A549 (cell line): Measurements from ENCODE around the gene ADGRD1. TPM values are rescaled to one million over a fixed set of nuclear protein-coding genes. Genes with fewer than 3 reads are reported as not detected.
A peak's percentile ranks its signal among the peaks of the same experiment; 100 is the strongest.

Experiments used
- ATAC-seq, 2 experiments: fragments of 200-7000 bp in 1 of 2; fragments of >200 bp in 1 of 2; cut with Nextera tagmentation in 1 of 2; cut with Tn5 transposase in 1 of 2; 3 replicates each; pipeline versions ENCODE4 v1.8.0 to v1.9.1; 2018 to 2020; ENCODE audit warnings: mild to moderate bottlenecking in 1 of 2, moderate library complexity in 1 of 2
- CTCF ChIA-PET: fragments of 300-600 bp; sonication (Branson Sonifier 250); formaldehyde crosslinking; extraction: SDS; loops from one replicate; lab custom pipeline; 2021; ENCODE audit warnings: antibody characterized with exemption, inconsistent platforms; lab: Yijun Ruan, JAX
- POLR2A ChIA-PET: fragments of 350-600 bp; formaldehyde crosslinking; extraction: SDS; loops from one replicate; lab custom pipeline; 2021; ENCODE audit warnings: antibody characterized with exemption, inconsistent platforms; lab: Yijun Ruan, JAX
- DNase-seq, 2 experiments: peaks; one replicate each; pipeline versions ENCODE4 v3.0.0 to v3.0.0-alpha.2; 2011 to 2016; ENCODE audit warnings: low read depth in 1 of 2, low spot score in 1 of 2
- FAIRE-seq: peaks from 2 replicates; lab custom pipeline; 2011; peaks lifted over from hg19 to GRCh38; lab: Jason Lieb, UNC
- H3K27ac ChIP-seq, 2 experiments: fragments of >200 bp; sonication (Bioruptor Twin); formaldehyde crosslinking; 3 replicates each; pipeline ENCODE4 v1.5.1; 2016 to 2017
- H3K4me1 ChIP-seq: fragments of >200 bp; sonication (Bioruptor Twin); formaldehyde crosslinking; 3 replicates; pipeline ENCODE4 v1.6.1; 2016
- H3K4me2 ChIP-seq: fragments of >200 bp; sonication (Bioruptor Twin); formaldehyde crosslinking; 3 replicates; pipeline ENCODE4 v1.6.1; 2016
- H3K4me3 ChIP-seq: fragments of >200 bp; sonication (Bioruptor Twin); formaldehyde crosslinking; 3 replicates; pipeline ENCODE4 v1.5.1; 2016
- H3K9me3 ChIP-seq: fragments of >200 bp; sonication (Bioruptor Twin); formaldehyde crosslinking; 3 replicates; pipeline ENCODE4 v1.6.1; 2016
- CBX2 ChIP-seq: fragments of 200-600 bp; sonication (generic); IDR thresholded peaks from 2 replicates; pipeline ENCODE4 v1.6.1; 2016; ENCODE audit warnings: low read depth, mild to moderate bottlenecking, borderline replicate concordance
- CBX8 ChIP-seq: fragments of 200-600 bp; sonication (generic); IDR thresholded peaks from 2 replicates; pipeline ENCODE4 v1.6.1; 2016
- CHD2 ChIP-seq: fragments of 150-350 bp; IDR thresholded peaks from 2 replicates; pipeline ENCODE4 v1.6.1; 2014; ENCODE audit warnings: low read length; ENCODE audit not compliant: partially characterized antibody
- EHMT2 ChIP-seq: fragments of 200-600 bp; sonication (generic); IDR thresholded peaks from 2 replicates; pipeline ENCODE4 v1.6.1; 2016; ENCODE audit warnings: antibody characterized with exemption, low read depth, mild to moderate bottlenecking, moderate library complexity
- FOSB ChIP-seq: fragments of 250-450 bp; sonication (Bioruptor Pico); IDR thresholded peaks from 2 replicates; pipeline ENCODE4 v1.5.0; 2020; ENCODE audit warnings: mild to moderate bottlenecking, moderate library complexity
- FOSL2 ChIP-seq, 2 experiments: fragments of 450-650 bp in 1 of 2; fragments of >200 bp in 1 of 2; sonication (Bioruptor Twin) in 1 of 2; formaldehyde crosslinking; IDR thresholded peaks; 2 replicates each; pipeline versions ENCODE4 v1.5.0 to v1.6.1; 2016 to 2020; ENCODE audit warnings: mild to moderate bottlenecking in 1 of 2, moderate library complexity in 1 of 2
- FOXS1 ChIP-seq: fragments of 250-450 bp; sonication (Bioruptor Pico); IDR thresholded peaks from 2 replicates; pipeline ENCODE4 v1.5.0; 2020; ENCODE audit warnings: mild to moderate bottlenecking, moderate library complexity
- HMGXB4 ChIP-seq: fragments of 250-450 bp; sonication (Bioruptor Pico); IDR thresholded peaks from 2 replicates; pipeline ENCODE4 v1.5.0; 2021; ENCODE audit warnings: mild to moderate bottlenecking, moderate library complexity, borderline replicate concordance
- HOXB13 ChIP-seq: fragments of 250-450 bp; sonication (Bioruptor Pico); IDR thresholded peaks from 2 replicates; pipeline ENCODE4 v1.5.0; 2020; ENCODE audit warnings: low read depth, mild to moderate bottlenecking, moderate library complexity
- HOXB5 ChIP-seq: fragments of 250-450 bp; sonication (Bioruptor Pico); IDR thresholded peaks from 2 replicates; pipeline ENCODE4 v1.5.0; 2020; ENCODE audit warnings: mild to moderate bottlenecking, moderate library complexity
- JUN ChIP-seq, 2 experiments: fragments of >200 bp; sonication (Bioruptor Twin); formaldehyde crosslinking; IDR thresholded peaks; 2 replicates in 1 of 2; 3 replicates in 1 of 2; pipeline ENCODE4 v1.6.1; 2016 to 2017
- JUNB ChIP-seq: fragments of >200 bp; sonication (Bioruptor Twin); formaldehyde crosslinking; IDR thresholded peaks from 2 replicates; pipeline ENCODE4 v1.6.1; 2016
- KDM1A ChIP-seq: fragments of 200-600 bp; sonication (generic); IDR thresholded peaks from 2 replicates; pipeline ENCODE4 v1.6.1; 2016; ENCODE audit warnings: low read depth, mild to moderate bottlenecking
- KDM5A ChIP-seq: fragments of 200-600 bp; sonication (generic); IDR thresholded peaks from 2 replicates; pipeline ENCODE4 v1.6.1; 2016; ENCODE audit warnings: antibody characterized with exemption, mild to moderate bottlenecking
- MAFK ChIP-seq: fragments of 450-650 bp; IDR thresholded peaks from 2 replicates; pipeline ENCODE4 v1.6.1; 2014; ENCODE audit not compliant: partially characterized antibody
- POLR2AphosphoS2 ChIP-seq: conservative IDR thresholded peaks from 2 replicates; pipeline ENCODE4 v1.6.1; 2012; ENCODE audit warnings: low read length, improper control_type of control experiment, inconsistent platforms
- TFCP2L1 ChIP-seq: fragments of 250-450 bp; sonication (Bioruptor Pico); IDR thresholded peaks from 2 replicates; pipeline ENCODE4 v1.5.0; 2021; ENCODE audit warnings: mild to moderate bottlenecking
- USF2 ChIP-seq: fragments of 450-650 bp; IDR thresholded peaks from 2 replicates; pipeline ENCODE4 v1.6.1; 2014; ENCODE audit warnings: antibody characterized with exemption
- ZFP36 ChIP-seq: fragments of 450-650 bp; IDR thresholded peaks from 2 replicates; pipeline ENCODE4 v1.6.1; 2014; ENCODE audit warnings: borderline replicate concordance; ENCODE audit not compliant: partially characterized antibody
- ZSCAN20 ChIP-seq: fragments of 250-450 bp; sonication (Bioruptor Pico); IDR thresholded peaks from 2 replicates; pipeline ENCODE4 v1.8.0; 2022; ENCODE audit warnings: mild to moderate bottlenecking, moderate library complexity
- WGBS: methylation state at CpG from one replicate; pipeline ENCODE4 v1.1.6; 2017; ENCODE audit errors: missing lambda C conversion rate; 5-methylcytosine and 5-hydroxymethylcytosine counted together
- polyA plus RNA-seq, 4 experiments: library from polyadenylated mRNA; depleted of rRNA in 3 of 4; stranded (reverse); fragments of >200 nt; fragmentation: RNase III in 1 of 4; extraction: RNeasy Plus Mini Kit Qiagen cat#74134 plus additional on column Dnase treatment in 1 of 4; gene quantifications; 2 replicates in 3 of 4; 3 replicates in 1 of 4; pipeline ENCODE4 v1.2.3, GENCODE V29; 2011 to 2017

The ADGRD1 gene
- polyA plus RNA-seq, 2 of the 4 experiments (the other 2 are of a cell fraction) = 0.36 to 1.5 TPM

GRCh38 chr12:131119936-131120335, 166.2 kb downstream of the ADGRD1 start:
- Histone ChIP-seq H3K9me3 (no peaks in the 10 kb centered on the region), H3K4me1 (no peaks in the 10 kb centered on the region), H3K4me3 (no peak overlapping the region), H3K4me2 (no peak overlapping the region), H3K27ac (no peak overlapping the region)
- POLR2A ChIA-PET = no interaction called here
- 58% methylated on average over 8 of the region's 8 CpGs for WGBS
- DNase-seq (no peak), ATAC-seq (no peak), FAIRE-seq (no peak)
- TF ChIP-seq JUN (IDR thresholded peaks at IDR 0.05) = no peak
- TF ChIP-seq MAFK = no peak
- no peak for TF ChIP-seq TFCP2L1 (CRISPR knock-in tag)
- TF ChIP-seq FOSB (CRISPR knock-in tag) = no peak
- TF ChIP-seq, all 56 proteins: peak for 0
- CTCF ChIA-PET = interaction anchor here (1.1 to 13.7 kb wide), 4 partner anchors 15 to 711 kb away, joined by 3 to 121 read pairs (median 46); no protein-coding TSS in a partner anchor

- CTCF ChIA-PET = interaction anchor here (1.3 to 13.7 kb wide), 2 partner anchors 14 to 16 kb away, joined by 4 to 121 read pairs; no protein-coding TSS in a partner anchor
- FAIRE-seq = no peak
- no peak for ATAC-seq
- H3K9me3 ChIP-seq = no peaks in the 10 kb centered on the region
- H3K4me3 ChIP-seq = no peak overlapping the region
- no peaks in the 10 kb centered on the region for H3K4me1 ChIP-seq
- H3K4me2 ChIP-seq = no peak overlapping the region
- no peak overlapping the region for H3K27ac ChIP-seq
- TF ChIP-seq CHD2 = no peak
- no peak for TF ChIP-seq CBX8
- TF ChIP-seq CBX2 = no peak
- no peak for TF ChIP-seq KDM5A
- no peak for TF ChIP-seq ZFP36
- no peak for TF ChIP-seq POLR2AphosphoS2
- no peak for TF ChIP-seq JUN (IDR thresholded peaks at IDR 0.05)
- TF ChIP-seq HOXB13 (CRISPR knock-in tag) = no peak
- no peak for TF ChIP-seq HOXB5
- no peak for TF ChIP-seq FOSL2 (IDR thresholded peaks at IDR 0.05)
- no peak for TF ChIP-seq FOSL2 (CRISPR knock-in tag; IDR thresholded peaks at IDR 0.05)
- TF ChIP-seq KDM1A = no peak
- no peak for TF ChIP-seq EHMT2
- TF ChIP-seq USF2 = no peak
- no peak for TF ChIP-seq HMGXB4 (CRISPR knock-in tag)
- no peak for TF ChIP-seq FOXS1 (CRISPR knock-in tag)
- TF ChIP-seq ZSCAN20 (CRISPR knock-in tag) = no peak
- no peak for TF ChIP-seq JUNB
- POLR2A ChIA-PET = no interaction called here
- 82% methylated on average over 22 of the region's 25 CpGs for WGBS
- no peak for DNase-seq
Measured at GRCh38 chr12:131120831-131121271, 167.1 kb downstream of the ADGRD1 start.

- Histone ChIP-seq H3K9me3 (no peaks in the 10 kb centered on the region), H3K4me2 (no peak overlapping the region), H3K27ac (no peak overlapping the region), H3K4me1 (no peaks in the 10 kb centered on the region), H3K4me3 (no peak overlapping the region)
- ATAC-seq (peak in 1 of 2 experiments; percentile 65; a peak in 4 of 6 replicates), FAIRE-seq (no peak), DNase-seq (peak in 1 of 2 experiments; percentile 27)
- 76% methylated on average over 22 of the region's 30 CpGs for WGBS
- POLR2A ChIA-PET = no interaction called here
- peak; percentile 60 for TF ChIP-seq USF2
- no peak for TF ChIP-seq FOXS1 (CRISPR knock-in tag)
- CTCF ChIA-PET = interaction anchor here (1.0 to 13.7 kb wide), 4 partner anchors 13 to 205 kb away, joined by 3 to 121 read pairs (median 14); no protein-coding TSS in a partner anchor
Measured at GRCh38 chr12:131121705-131122405, 168.1 kb downstream of the ADGRD1 start.
